Amniotic stem cell (primary cell): ENCODE data around the gene MTMR10.

Experiments used
- DNase-seq: peaks from one replicate; lab custom pipeline; 2025; lab: John Stamatoyannopoulos, UW

The MTMR10 gene

DNA sequence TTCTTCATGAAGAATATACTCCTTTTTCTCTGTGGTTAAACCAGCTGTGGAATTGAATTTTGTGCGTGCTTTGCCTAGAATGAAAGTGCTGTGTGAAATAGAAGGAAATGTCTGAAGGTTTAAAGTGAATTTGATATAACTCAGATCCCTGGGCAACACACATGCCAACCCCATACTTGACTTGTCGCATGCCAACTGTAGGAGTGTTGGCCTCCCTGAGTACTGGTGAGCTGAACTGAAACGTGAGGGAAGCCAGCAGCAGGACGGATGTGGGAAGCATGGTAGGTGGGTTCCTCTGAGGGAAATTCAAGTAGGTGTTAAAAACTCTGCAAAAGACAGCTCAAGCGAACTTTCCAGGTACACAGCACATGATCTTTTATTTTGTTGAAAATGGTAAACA, 73.1 kb downstream of the MTMR10 start:
- DNase-seq = no peak

DNA sequence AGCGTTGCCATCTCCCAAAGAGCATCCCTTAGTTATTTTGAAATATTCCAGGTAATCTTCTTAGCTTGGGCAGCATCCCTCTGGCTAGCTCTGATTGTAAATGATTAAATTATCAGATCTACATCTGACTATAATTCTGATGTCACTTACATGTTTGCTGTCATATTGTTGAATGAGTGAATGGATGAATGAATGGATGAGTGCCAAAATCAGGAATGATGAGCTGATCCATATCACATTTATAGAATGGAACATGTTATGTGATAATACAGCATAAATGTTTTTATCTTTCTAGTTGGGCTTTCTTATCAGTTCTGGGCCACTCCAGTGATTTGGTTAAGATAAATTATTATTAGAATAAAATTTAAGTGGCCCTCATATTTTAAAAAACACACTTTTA, 73.8 kb downstream of the MTMR10 start:
- no peak for DNase-seq

DNA sequence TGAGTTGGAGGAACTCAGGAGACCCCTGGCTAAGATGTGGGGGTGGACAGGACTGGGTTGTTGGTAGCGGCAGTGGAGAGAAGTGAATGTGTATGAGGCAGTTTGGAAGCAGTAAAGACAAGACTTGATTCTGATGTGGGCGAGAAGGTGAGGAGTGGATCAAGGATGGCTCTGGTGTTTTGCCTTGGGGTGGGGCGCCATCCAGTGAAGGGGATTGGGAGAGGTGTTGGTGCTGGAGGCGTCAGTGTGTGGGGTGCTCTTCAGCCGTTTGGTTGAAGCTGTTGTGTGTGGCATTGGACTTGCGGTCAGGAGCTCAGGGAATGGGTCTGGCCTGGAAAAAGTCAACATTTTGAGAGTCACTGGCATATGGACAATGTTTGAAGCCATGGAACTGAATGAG, 74.4 kb downstream of the MTMR10 start:
- no peak for DNase-seq

DNA sequence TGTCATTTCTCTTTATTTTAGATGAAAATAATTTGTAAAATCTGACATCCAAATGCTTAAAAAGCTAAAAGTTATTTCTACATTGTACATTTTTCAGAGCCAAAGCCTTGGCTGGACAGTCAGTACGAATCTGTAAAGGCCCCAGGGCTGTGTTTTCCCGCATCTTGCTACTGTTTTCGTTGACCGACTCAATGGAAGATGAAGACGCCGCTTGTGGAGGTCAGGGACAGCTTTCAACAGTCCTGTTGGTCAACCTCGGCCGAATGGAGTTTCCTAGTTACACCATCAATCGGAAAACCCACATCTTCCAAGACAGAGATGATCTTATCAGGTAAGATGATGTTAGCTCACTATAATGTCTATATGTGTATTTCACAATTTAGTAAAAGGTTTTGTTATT, 77.7 kb downstream of the MTMR10 start:
- DNase-seq = no peak

DNA sequence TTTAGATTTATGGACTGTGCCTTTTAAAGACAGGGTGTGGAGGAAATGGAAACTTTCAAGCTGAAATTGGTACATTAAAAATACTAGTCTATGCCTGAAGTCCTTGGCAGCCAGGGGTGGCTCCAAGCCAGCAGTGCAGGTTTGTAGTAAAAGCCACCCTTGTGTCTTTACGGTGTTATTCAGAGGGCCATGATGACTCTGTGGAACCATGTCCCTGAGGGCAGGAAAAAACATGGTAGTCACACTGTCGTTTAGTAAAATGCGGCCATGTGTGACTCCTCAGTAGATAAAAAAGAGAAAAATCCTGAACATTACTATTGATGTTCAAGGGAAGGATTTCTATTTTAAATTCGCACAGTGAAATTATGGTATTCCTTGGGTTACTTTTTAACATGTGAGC, 85.1 kb downstream of the MTMR10 start:
- no peak for DNase-seq

DNA sequence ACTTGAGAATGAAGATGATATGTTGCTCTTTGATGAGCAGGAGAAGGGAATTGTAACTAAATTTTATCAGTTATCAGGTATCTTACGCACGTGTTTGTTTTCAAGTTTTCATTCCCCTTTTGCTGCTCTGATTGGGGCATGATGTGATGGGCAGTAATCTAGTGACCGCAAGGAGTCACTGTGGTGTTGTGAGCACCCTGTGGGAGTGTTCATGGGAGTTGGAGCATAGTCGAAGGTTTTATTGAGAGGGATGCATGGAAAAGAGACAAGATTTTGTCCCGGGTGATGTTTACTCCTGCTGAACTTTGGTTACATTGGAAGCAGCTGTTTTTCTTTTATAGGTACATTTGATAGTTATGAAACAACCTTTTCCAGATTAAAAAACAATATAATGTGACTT, 85.6 kb downstream of the MTMR10 start:
- DNase-seq = no peak

DNA sequence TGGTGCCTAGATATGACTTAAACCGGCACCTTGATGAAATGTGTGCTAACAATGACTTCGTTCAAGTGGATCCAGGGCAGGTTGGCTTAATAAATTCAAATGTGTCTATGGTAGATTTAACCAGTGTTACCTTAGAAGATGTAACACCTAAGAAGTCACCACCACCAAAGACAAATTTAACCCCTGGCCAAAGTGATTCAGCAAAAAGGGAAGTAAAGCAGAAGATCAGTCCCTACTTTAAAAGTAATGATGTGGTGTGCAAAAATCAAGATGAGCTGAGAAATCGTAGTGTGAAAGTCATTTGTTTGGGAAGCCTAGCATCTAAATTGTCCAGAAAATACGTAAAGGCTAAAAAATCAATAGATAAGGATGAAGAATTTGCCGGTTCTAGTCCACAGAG, 86.6 kb downstream of the MTMR10 start:
- no peak for DNase-seq

DNA sequence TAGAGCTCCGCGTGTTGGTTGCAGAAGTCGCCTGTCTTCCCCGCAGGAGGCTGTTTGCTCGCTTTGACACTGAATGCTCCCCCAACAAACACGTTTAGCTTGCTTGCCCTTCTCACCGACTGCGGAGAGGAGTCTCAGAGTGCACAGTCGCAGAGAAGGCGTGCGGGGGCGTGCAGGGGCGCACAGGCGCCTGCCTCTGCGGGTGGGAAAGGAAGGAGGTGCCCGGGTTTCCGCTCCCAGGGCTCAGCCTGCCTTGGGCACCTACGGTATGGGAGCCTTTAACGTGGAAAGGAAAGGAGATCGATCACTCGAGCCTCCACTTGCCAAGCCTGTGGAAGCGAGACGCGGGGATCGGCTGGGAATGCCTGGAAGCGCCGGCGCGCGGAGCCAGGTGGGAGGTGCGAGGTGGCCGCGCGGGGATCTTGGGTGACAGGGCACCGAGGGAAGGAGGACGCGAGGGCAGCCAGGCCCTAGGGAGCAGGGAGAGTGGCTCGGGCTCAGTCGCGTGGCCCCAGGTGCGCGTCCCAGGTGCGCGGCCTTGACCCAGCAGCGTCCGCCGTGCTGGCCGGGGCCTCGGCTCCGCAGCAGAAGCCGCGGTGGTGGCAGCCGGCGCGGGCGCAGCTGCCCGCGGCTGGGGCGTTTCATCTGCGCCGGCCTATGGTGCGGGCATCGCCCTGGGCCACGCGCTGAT, 87.8 kb downstream of the MTMR10 start, which contains the start of gene FAN1:
Gene FAN1, plus strand, starts transcription at position 419 of the 691 bp plus-strand sequence. CDS start 749 bp downstream, outside the sequence.
- peak; percentile 80 for DNase-seq

DNA sequence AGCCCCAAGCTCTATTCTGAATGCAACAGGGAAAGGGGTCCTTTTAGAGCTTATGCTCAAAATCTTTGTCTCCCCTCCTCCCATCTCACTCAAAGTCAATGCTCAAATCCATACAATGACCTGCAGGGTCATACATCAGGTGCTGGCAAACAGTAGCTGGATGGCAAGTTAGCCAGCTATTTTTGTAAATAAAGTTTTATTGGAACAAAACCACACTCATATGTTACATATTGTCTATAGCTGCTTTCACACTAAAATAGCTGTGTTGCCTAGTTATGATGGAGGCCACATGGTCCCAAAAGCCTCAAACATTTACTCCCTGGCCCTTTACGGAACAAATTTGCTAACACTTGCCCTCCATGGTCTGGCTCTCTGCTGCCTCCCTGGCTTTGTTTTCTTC, 89.5 kb downstream of the MTMR10 start:
- no peak for DNase-seq

DNA sequence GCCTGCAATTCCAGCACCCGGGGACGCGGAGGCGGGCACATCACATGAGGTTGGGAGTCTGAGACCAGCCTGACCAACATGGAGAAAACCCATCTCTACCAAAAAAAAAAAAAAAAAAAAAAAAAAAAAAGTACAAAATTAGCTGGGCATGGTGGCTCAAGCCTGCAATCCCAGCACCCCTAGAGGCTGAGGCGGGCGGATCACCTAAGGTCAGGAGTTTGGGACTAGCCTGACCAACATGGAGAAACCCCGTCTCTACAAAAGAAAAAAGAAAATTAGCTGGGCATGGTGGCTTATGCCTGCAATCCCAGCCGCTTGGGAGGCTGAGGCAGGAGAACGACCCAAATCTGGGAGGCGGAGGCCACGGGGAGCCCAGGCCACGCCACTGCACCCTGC, 95.2 kb downstream of the MTMR10 start:
- DNase-seq = no peak

DNA sequence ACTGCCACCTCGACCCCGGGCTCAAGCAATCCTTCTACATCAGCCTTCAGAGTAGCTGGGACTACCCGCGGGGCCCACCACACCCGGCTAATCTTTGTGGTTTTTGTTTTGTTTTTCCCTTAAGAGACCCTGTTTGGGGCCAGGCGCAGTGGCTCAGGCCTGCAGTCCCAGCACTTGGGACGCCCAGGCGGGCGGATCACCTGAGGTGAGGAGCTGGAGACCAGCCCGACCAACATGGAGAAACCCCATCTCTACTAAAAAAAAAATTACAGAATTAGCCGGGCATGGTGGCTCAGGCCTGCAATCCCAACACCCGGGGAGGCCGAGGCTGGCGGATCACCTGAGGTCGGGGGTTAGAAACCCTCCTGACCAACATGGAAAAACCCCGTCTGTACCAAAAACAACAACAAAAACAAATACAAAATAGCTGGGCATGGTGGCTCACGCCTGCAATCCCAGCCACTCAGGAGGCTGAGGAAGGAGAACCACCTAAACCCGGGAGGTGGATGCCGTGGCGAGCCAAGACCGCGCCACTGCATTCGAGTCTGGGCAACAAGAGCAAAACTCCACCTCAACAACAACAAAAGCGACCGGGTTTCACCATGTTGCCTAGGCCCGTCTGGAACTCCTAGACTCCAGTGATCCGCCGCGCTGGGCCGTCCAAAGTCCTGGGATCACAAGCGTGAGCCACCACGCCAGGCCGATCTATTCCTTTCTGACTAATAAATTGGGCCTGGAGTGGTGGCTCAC, 95.8 kb downstream of the MTMR10 start:
- DNase-seq = no peak

DNA sequence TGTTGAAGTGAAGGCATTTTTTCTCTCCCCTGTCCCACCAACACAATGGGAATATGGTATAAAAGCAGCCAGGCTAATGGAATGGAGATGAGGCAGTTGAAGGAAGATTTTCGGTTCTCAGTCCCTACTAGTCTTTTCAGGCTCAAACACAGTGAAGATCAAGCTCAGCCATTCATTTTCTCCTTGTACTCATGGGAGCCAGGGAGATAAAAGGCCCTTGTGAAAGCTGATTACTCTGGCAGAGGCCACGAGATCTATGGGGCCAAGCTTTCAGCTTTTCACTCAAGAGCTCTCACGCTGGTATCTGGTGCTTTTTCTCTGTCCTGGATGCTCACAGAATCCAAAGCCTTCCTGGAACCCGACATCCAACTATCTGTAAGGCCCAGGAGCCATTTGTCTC, 102.2 kb downstream of the MTMR10 start:
- no peak for DNase-seq
